Measurements from ENCODE around the gene FLYWCH2. TPM values are rescaled to one million over a fixed set of nuclear protein-coding genes. Genes with fewer than 3 reads are reported as not detected.

The FLYWCH2 gene
- total and polyA plus RNA-seq, 2 of the 13 experiments (the other 11 are each of a cell fraction or from before 2014, with no cell fraction given) = 16.9 to 19.8 TPM

- no peak for TF ChIP-seq NONO (IDR thresholded peaks at IDR 0.05)
- peak; percentile 59 for TF ChIP-seq NONO (CRISPR knock-in tag; conservative IDR thresholded peaks at IDR 0.05)
- TF ChIP-seq ZNF761 (CRISPR knock-in tag; conservative IDR thresholded peaks at IDR 0.05) = 0 out of 2 replicates have a peak, but pooled peaks have one; percentile 42
- TF ChIP-seq, protein P1, sequence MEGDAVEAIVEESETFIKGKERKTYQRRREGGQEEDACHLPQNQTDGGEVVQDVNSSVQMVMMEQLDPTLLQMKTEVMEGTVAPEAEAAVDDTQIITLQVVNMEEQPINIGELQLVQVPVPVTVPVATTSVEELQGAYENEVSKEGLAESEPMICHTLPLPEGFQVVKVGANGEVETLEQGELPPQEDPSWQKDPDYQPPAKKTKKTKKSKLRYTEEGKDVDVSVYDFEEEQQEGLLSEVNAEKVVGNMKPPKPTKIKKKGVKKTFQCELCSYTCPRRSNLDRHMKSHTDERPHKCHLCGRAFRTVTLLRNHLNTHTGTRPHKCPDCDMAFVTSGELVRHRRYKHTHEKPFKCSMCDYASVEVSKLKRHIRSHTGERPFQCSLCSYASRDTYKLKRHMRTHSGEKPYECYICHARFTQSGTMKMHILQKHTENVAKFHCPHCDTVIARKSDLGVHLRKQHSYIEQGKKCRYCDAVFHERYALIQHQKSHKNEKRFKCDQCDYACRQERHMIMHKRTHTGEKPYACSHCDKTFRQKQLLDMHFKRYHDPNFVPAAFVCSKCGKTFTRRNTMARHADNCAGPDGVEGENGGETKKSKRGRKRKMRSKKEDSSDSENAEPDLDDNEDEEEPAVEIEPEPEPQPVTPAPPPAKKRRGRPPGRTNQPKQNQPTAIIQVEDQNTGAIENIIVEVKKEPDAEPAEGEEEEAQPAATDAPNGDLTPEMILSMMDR (CRISPR knock-in tag; IDR thresholded peaks at IDR 0.05) = peak; percentile 37; the same call in 1 of the 2 replicates
- TF ChIP-seq, protein P2, sequence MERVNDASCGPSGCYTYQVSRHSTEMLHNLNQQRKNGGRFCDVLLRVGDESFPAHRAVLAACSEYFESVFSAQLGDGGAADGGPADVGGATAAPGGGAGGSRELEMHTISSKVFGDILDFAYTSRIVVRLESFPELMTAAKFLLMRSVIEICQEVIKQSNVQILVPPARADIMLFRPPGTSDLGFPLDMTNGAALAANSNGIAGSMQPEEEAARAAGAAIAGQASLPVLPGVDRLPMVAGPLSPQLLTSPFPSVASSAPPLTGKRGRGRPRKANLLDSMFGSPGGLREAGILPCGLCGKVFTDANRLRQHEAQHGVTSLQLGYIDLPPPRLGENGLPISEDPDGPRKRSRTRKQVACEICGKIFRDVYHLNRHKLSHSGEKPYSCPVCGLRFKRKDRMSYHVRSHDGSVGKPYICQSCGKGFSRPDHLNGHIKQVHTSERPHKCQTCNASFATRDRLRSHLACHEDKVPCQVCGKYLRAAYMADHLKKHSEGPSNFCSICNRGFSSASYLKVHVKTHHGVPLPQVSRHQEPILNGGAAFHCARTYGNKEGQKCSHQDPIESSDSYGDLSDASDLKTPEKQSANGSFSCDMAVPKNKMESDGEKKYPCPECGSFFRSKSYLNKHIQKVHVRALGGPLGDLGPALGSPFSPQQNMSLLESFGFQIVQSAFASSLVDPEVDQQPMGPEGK (CRISPR knock-in tag; IDR thresholded peaks at IDR 0.05) = peak; percentile 64
- TF ChIP-seq TEAD3 (CRISPR knock-in tag; optimal IDR thresholded peaks at IDR 0.05; ENCODE audit: borderline replicate concordance) = peak; percentile 6
- TF ChIP-seq ARID4A (CRISPR knock-in tag; IDR thresholded peaks at IDR 0.05; ENCODE audit: borderline replicate concordance) = peak; percentile 73
- no peak for TF ChIP-seq TOE1 (CRISPR knock-in tag; IDR thresholded peaks at IDR 0.05)
- TF ChIP-seq MTA1 (CRISPR knock-in tag; IDR thresholded peaks at IDR 0.05; ENCODE audit: borderline replicate concordance) = 0 out of 2 replicates have a peak, but pooled peaks have one; percentile 49
- TF ChIP-seq SRSF1 (optimal IDR thresholded peaks at IDR 0.05; ENCODE audit: low read depth, low read length) = peak; percentile 19
- TF ChIP-seq SMAD3 (CRISPR knock-in tag; IDR thresholded peaks at IDR 0.05) = peak; percentile 41; the same call in 1 of the 2 replicates
- TF ChIP-seq SP5 (CRISPR knock-in tag; IDR thresholded peaks at IDR 0.05; ENCODE audit: borderline replicate concordance, low read depth) = 0 out of 2 replicates have a peak, but pooled peaks have one; percentile 37
- TF ChIP-seq MLXIP (CRISPR knock-in tag; IDR thresholded peaks at IDR 0.05; ENCODE audit: borderline replicate concordance) = no peak
- TF ChIP-seq, protein P3, sequence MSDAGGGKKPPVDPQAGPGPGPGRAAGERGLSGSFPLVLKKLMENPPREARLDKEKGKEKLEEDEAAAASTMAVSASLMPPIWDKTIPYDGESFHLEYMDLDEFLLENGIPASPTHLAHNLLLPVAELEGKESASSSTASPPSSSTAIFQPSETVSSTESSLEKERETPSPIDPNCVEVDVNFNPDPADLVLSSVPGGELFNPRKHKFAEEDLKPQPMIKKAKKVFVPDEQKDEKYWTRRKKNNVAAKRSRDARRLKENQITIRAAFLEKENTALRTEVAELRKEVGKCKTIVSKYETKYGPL (CRISPR knock-in tag; IDR thresholded peaks at IDR 0.05) = no peak
- 0 out of 2 replicates have a peak, but pooled peaks have one; percentile 15 for TF ChIP-seq ZNF629 (CRISPR knock-in tag; conservative IDR thresholded peaks at IDR 0.05)
- TF ChIP-seq NFIB (CRISPR knock-in tag; IDR thresholded peaks at IDR 0.05; ENCODE audit: borderline replicate concordance) = no peak
- no peak for TF ChIP-seq ZNF746 (CRISPR knock-in tag; IDR thresholded peaks at IDR 0.05)
These were observed at the start of gene FLYWCH2 (continued) for GRCh38 chr16:2882650-2883457.

Data from HepG2 (cell line).